ENCODE data around the gene CSNK2A3.
"Not testable (repeated sequence)": the region's sequence is repeated elsewhere in the genome, so short reads cannot be mapped to it uniquely, and the experiment has no call there.

CSNK2A3 gene

GRCh38 chr11:11378184-11378940 is 25.3 kb upstream of the CSNK2A3 start:
- H3K4me2 ChIP-seq (ENCODE audit: low read length), result no peak overlapping the region
- no peak overlapping the region for H3K9ac ChIP-seq (ENCODE audit: low read depth, low read length)
- H3K9me3 ChIP-seq (replicated peaks; ENCODE audit: low read length), result no peaks in the 10 kb centered on the region
- H3K36me3 ChIP-seq (ENCODE audit: insufficient read depth, low read length), result no peaks in the 10 kb centered on the region
- no peaks in the 10 kb centered on the region for H3K4me1 ChIP-seq (ENCODE audit: control insufficient read depth, insufficient read depth, low read length)
- peaks cover 30% of the 10 kb centered on the region for H3K27me3 ChIP-seq (ENCODE audit: control insufficient read depth, insufficient read depth, low read length)
- no peak overlapping the region for H3K4me3 ChIP-seq (ENCODE audit: low read length)

GRCh38 chr11:11374358-11375148 is 21.5 kb upstream of the CSNK2A3 start:
- Histone ChIP-seq H3K9ac (ENCODE audit: low read depth, low read length) (no peak overlapping the region), H3K36me3 (ENCODE audit: insufficient read depth, low read length) (no peaks in the 10 kb centered on the region), H3K4me3 (ENCODE audit: low read length) (no peak overlapping the region), H3K4me2 (ENCODE audit: low read length) (no peak overlapping the region), H3K9me3 (replicated peaks; ENCODE audit: low read length) (no peaks in the 10 kb centered on the region), H3K27me3 (ENCODE audit: control insufficient read depth, insufficient read depth, low read length) (peaks cover 49% of the 10 kb centered on the region), H3K4me1 (ENCODE audit: control insufficient read depth, insufficient read depth, low read length) (no peaks in the 10 kb centered on the region)

GRCh38 chr11:11373934-11374333 is 20.9 kb upstream of the CSNK2A3 start:
- no peak overlapping the region for H3K4me3 ChIP-seq (ENCODE audit: low read length)
- H3K9ac ChIP-seq (ENCODE audit: low read depth, low read length), result no peak overlapping the region
- H3K4me2 ChIP-seq (ENCODE audit: low read length), result no peak overlapping the region
- H3K27me3 ChIP-seq (ENCODE audit: control insufficient read depth, insufficient read depth, low read length), result peaks cover 54% of the 10 kb centered on the region
- H3K4me1 ChIP-seq (ENCODE audit: control insufficient read depth, insufficient read depth, low read length), result no peaks in the 10 kb centered on the region
- no peaks in the 10 kb centered on the region for H3K36me3 ChIP-seq (ENCODE audit: insufficient read depth, low read length)
- H3K9me3 ChIP-seq (replicated peaks; ENCODE audit: low read length), result no peaks in the 10 kb centered on the region

GRCh38 chr11:11372461-11372860 is 19.4 kb upstream of the CSNK2A3 start:
- Histone ChIP-seq H3K27me3 (ENCODE audit: control insufficient read depth, insufficient read depth, low read length) (peaks cover 48% of the 10 kb centered on the region), H3K4me3 (ENCODE audit: low read length) (no peak overlapping the region), H3K9ac (ENCODE audit: low read depth, low read length) (no peak overlapping the region), H3K9me3 (replicated peaks; ENCODE audit: low read length) (no peaks in the 10 kb centered on the region), H3K4me2 (ENCODE audit: low read length) (no peak overlapping the region), H3K4me1 (ENCODE audit: control insufficient read depth, insufficient read depth, low read length) (no peaks in the 10 kb centered on the region), H3K36me3 (ENCODE audit: insufficient read depth, low read length) (no peaks in the 10 kb centered on the region)

- Histone ChIP-seq H3K4me1 (ENCODE audit: control insufficient read depth, insufficient read depth, low read length) (no peaks in the 10 kb centered on the region), H3K4me2 (ENCODE audit: low read length) (no peak overlapping the region), H3K9ac (ENCODE audit: low read depth, low read length) (no peak overlapping the region), H3K4me3 (ENCODE audit: low read length) (no peak overlapping the region), H3K9me3 (replicated peaks; ENCODE audit: low read length) (no peaks in the 10 kb centered on the region), H3K27me3 (ENCODE audit: control insufficient read depth, insufficient read depth, low read length) (peaks cover 37% of the 10 kb centered on the region), H3K36me3 (ENCODE audit: insufficient read depth, low read length) (no peaks in the 10 kb centered on the region)
These were observed 17.9 kb upstream of the CSNK2A3 start for GRCh38 chr11:11370962-11371303.

- Histone ChIP-seq H3K4me3 (ENCODE audit: low read length) (no peak overlapping the region), H3K9me3 (replicated peaks; ENCODE audit: low read length) (no peaks in the 10 kb centered on the region), H3K36me3 (ENCODE audit: insufficient read depth, low read length) (no peaks in the 10 kb centered on the region), H3K4me2 (ENCODE audit: low read length) (no peak overlapping the region), H3K9ac (ENCODE audit: low read depth, low read length) (no peak overlapping the region), H3K4me1 (ENCODE audit: control insufficient read depth, insufficient read depth, low read length) (no peaks in the 10 kb centered on the region), H3K27me3 (ENCODE audit: control insufficient read depth, insufficient read depth, low read length) (peaks cover 37% of the 10 kb centered on the region)
These were observed 17.4 kb upstream of the CSNK2A3 start for GRCh38 chr11:11370255-11370961.

GRCh38 chr11:11366793-11367192 is 13.7 kb upstream of the CSNK2A3 start:
- H3K4me2 ChIP-seq (ENCODE audit: low read length), result no peak overlapping the region
- no peaks in the 10 kb centered on the region for H3K36me3 ChIP-seq (ENCODE audit: insufficient read depth, low read length)
- no peak overlapping the region for H3K9ac ChIP-seq (ENCODE audit: low read depth, low read length)
- peaks cover 26% of the 10 kb centered on the region for H3K27me3 ChIP-seq (ENCODE audit: control insufficient read depth, insufficient read depth, low read length)
- no peaks in the 10 kb centered on the region for H3K4me1 ChIP-seq (ENCODE audit: control insufficient read depth, insufficient read depth, low read length)
- no peaks in the 10 kb centered on the region for H3K9me3 ChIP-seq (replicated peaks; ENCODE audit: low read length)
- H3K4me3 ChIP-seq (ENCODE audit: low read length), result no peak overlapping the region

- Histone ChIP-seq H3K9ac (ENCODE audit: low read depth, low read length) (no peak overlapping the region), H3K4me2 (ENCODE audit: low read length) (no peak overlapping the region), H3K36me3 (ENCODE audit: insufficient read depth, low read length) (no peaks in the 10 kb centered on the region), H3K4me3 (ENCODE audit: low read length) (no peak overlapping the region), H3K4me1 (ENCODE audit: control insufficient read depth, insufficient read depth, low read length) (no peaks in the 10 kb centered on the region), H3K27me3 (ENCODE audit: control insufficient read depth, insufficient read depth, low read length) (peaks cover 11% of the 10 kb centered on the region), H3K9me3 (replicated peaks; ENCODE audit: low read length) (no peaks in the 10 kb centered on the region)
These were observed 10.6 kb upstream of the CSNK2A3 start for GRCh38 chr11:11363674-11364073.

- H3K36me3 ChIP-seq (ENCODE audit: insufficient read depth, low read length), result no peaks in the 10 kb centered on the region
- H3K4me1 ChIP-seq (ENCODE audit: control insufficient read depth, insufficient read depth, low read length), result no peaks in the 10 kb centered on the region
- no peak overlapping the region for H3K4me3 ChIP-seq (ENCODE audit: low read length)
- peaks cover 35% of the 10 kb centered on the region for H3K27me3 ChIP-seq (ENCODE audit: control insufficient read depth, insufficient read depth, low read length)
- no peak overlapping the region for H3K9ac ChIP-seq (ENCODE audit: low read depth, low read length)
- no peak overlapping the region for H3K4me2 ChIP-seq (ENCODE audit: low read length)
- H3K9me3 ChIP-seq (replicated peaks; ENCODE audit: low read length), result no peaks in the 10 kb centered on the region
These were observed 6.6 kb upstream of the CSNK2A3 start for GRCh38 chr11:11359611-11360010.

GRCh38 chr11:11356842-11357241 is 3.8 kb upstream of the CSNK2A3 start:
- no peak overlapping the region for H3K9ac ChIP-seq (ENCODE audit: low read depth, low read length)
- H3K4me2 ChIP-seq (ENCODE audit: low read length), result no peak overlapping the region
- H3K36me3 ChIP-seq (ENCODE audit: insufficient read depth, low read length), result no peaks in the 10 kb centered on the region
- no peaks in the 10 kb centered on the region for H3K9me3 ChIP-seq (replicated peaks; ENCODE audit: low read length)
- peaks cover 35% of the 10 kb centered on the region for H3K27me3 ChIP-seq (ENCODE audit: control insufficient read depth, insufficient read depth, low read length)
- no peaks in the 10 kb centered on the region for H3K4me1 ChIP-seq (ENCODE audit: control insufficient read depth, insufficient read depth, low read length)
- no peak overlapping the region for H3K4me3 ChIP-seq (ENCODE audit: low read length)

- not testable (repeated sequence) for H3K4me3 ChIP-seq (ENCODE audit: low read length); H3K9ac ChIP-seq (ENCODE audit: low read depth, low read length); H3K36me3 ChIP-seq (ENCODE audit: insufficient read depth, low read length); H3K9me3 ChIP-seq (replicated peaks; ENCODE audit: low read length); H3K4me2 ChIP-seq (ENCODE audit: low read length)
- Histone ChIP-seq H3K27me3 (ENCODE audit: control insufficient read depth, insufficient read depth, low read length) (peaks cover 21% of the 10 kb centered on the region), H3K4me1 (ENCODE audit: control insufficient read depth, insufficient read depth, low read length) (peaks cover 20% of the 10 kb centered on the region)
These were observed 1.2 kb downstream of the CSNK2A3 start for GRCh38 chr11:11351851-11352250.
